IPS DF 6.9 (cell line): Measurements from ENCODE around the gene NXPH3.

Source experiments
- DNase-seq: peaks from one replicate; pipeline ENCODE4 v3.0.0-alpha.2; 2013; ENCODE audit warnings: low read depth, low spot score
- H3K27ac ChIP-seq: one replicate; pipeline ENCODE4 v1.5.1; 2013; ENCODE audit warnings: low read length, control low read depth
- H3K27me3 ChIP-seq: 2 replicates; pipeline ENCODE4 v1.6.1; 2013; ENCODE audit warnings: mild to moderate bottlenecking, low read length; ENCODE audit not compliant: control insufficient read depth, insufficient read depth
- H3K36me3 ChIP-seq: 2 replicates; pipeline ENCODE4 v1.6.1; 2013; ENCODE audit warnings: low read length; ENCODE audit not compliant: control insufficient read depth, insufficient read depth
- H3K4me1 ChIP-seq: 2 replicates; pipeline ENCODE4 v1.6.1; 2013; ENCODE audit warnings: low read length; ENCODE audit not compliant: control insufficient read depth, insufficient read depth
- H3K4me3 ChIP-seq: 2 replicates; pipeline ENCODE4 v1.5.1; 2013; ENCODE audit warnings: mild to moderate bottlenecking, low read length
- H3K9me3 ChIP-seq: 2 replicates; pipeline ENCODE4 v1.6.1; 2013; ENCODE audit warnings: low read length, inconsistent platforms; ENCODE audit not compliant: control insufficient read depth, insufficient read depth
- WGBS: extraction: QIAGEN DNeasy Blood & Tissue Kit; methylation state at CpG from one replicate; pipeline ENCODE4 v1.1.7; 2013; ENCODE audit warnings: mixed read lengths, missing lambda C conversion rate; ENCODE audit not compliant: insufficient read length, insufficient coverage; 5-methylcytosine and 5-hydroxymethylcytosine counted together

NXPH3 gene

GRCh38 chr17:49595328-49595727, 19.7 kb downstream of the NXPH3 start:
- H3K27me3 ChIP-seq = no peaks in the 10 kb centered on the region
- no CpG with 5 or more reads among the region's 4 CpGs for WGBS
- peaks cover 4% of the 10 kb centered on the region; the same call in 1 of the 2 replicates for H3K36me3 ChIP-seq
- H3K27ac ChIP-seq = no peak overlapping the region
- peaks cover 1% of the 10 kb centered on the region; the same call in 1 of the 2 replicates for H3K4me1 ChIP-seq
- no peak overlapping the region for H3K4me3 ChIP-seq
- DNase-seq = no peak
- no peaks in the 10 kb centered on the region for H3K9me3 ChIP-seq

DNA sequence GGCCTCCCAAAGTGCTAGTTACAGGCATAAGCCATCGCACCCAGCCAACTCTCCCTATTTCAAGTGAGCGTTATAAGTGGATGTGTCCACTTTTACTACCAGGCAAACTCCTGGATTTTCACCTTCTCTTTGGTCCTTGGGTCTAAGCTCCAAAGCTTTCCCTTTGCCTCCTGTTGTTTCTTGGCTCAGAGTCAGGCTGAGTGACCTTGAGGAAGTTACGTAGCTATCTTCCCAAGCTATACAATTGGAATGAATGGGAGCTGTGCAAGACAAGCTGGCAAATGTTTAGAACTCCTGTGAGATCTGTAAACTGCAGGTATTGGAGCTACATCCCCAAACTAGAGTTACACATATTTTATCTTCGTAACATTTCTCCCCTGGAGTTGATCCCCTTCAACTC, 20.3 kb downstream of the NXPH3 start:
- Histone ChIP-seq H3K27ac (no peak overlapping the region), H3K36me3 (peaks cover 4% of the 10 kb centered on the region; the same call in 1 of the 2 replicates), H3K27me3 (no peaks in the 10 kb centered on the region), H3K4me3 (no peak overlapping the region), H3K9me3 (no peaks in the 10 kb centered on the region), H3K4me1 (peaks cover 1% of the 10 kb centered on the region; the same call in 1 of the 2 replicates)
- no CpG with 5 or more reads among the region's 4 CpGs for WGBS
- DNase-seq = no peak

DNA sequence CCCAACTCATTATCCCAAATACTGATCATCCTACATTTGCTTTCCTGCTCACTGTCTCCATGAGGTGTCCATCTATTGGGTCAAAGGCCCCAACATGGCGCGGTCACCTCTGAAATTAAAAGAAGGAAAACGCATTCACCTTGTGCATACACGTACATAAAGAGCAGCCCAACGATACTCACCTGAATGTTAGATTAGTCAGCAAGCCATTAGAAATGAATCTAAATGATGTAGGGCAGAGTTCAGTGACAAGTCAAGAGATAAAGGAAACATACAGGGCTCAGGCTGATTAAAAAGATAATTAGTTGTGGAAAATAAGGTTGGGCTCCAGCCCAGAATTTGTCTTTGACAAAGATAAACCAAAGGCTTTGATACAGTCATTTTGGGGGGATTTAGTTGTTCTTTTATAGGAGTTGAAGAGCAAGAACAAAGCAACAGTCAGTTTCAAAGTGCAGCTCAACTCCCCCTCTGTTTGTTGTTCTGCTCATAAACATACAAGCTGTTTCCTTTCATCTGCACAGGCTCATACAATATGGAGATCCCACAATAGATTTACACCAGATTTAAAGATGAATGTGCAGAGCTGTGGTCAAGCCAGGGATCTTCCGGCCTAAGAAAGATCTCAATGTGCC, 21.1 kb downstream of the NXPH3 start:
- Histone ChIP-seq H3K27me3 (no peaks in the 10 kb centered on the region), H3K27ac (no peak overlapping the region), H3K4me3 (no peak overlapping the region), H3K9me3 (no peaks in the 10 kb centered on the region), H3K36me3 (peaks cover 7% of the 10 kb centered on the region; the same call in 1 of the 2 replicates), H3K4me1 (peaks cover 1% of the 10 kb centered on the region; the same call in 1 of the 2 replicates)
- no CpG with 5 or more reads among the region's 6 CpGs for WGBS
- DNase-seq = no peak

- Histone ChIP-seq H3K4me3 (no peak overlapping the region), H3K36me3 (peaks cover 9% of the 10 kb centered on the region; the same call in 1 of the 2 replicates), H3K9me3 (no peaks in the 10 kb centered on the region), H3K27me3 (no peaks in the 10 kb centered on the region), H3K4me1 (no peaks in the 10 kb centered on the region; the same call in 1 of the 2 replicates), H3K27ac (no peak overlapping the region)
- no CpG with 5 or more reads among the region's 4 CpGs for WGBS
- DNase-seq = no peak
These were observed 21.8 kb downstream of the NXPH3 start for GRCh38 chr17:49597436-49597835.

- no peaks in the 10 kb centered on the region for H3K9me3 ChIP-seq
- DNase-seq = no peak
- no peaks in the 10 kb centered on the region for H3K4me1 ChIP-seq
- no peak overlapping the region for H3K4me3 ChIP-seq
- no CpG with 5 or more reads among the region's 8 CpGs for WGBS
- H3K36me3 ChIP-seq = peaks cover 9% of the 10 kb centered on the region; the same call in 1 of the 2 replicates
- no peaks in the 10 kb centered on the region for H3K27me3 ChIP-seq
- no peak overlapping the region for H3K27ac ChIP-seq
These were observed 22.4 kb downstream of the NXPH3 start for GRCh38 chr17:49597928-49598655.

DNA sequence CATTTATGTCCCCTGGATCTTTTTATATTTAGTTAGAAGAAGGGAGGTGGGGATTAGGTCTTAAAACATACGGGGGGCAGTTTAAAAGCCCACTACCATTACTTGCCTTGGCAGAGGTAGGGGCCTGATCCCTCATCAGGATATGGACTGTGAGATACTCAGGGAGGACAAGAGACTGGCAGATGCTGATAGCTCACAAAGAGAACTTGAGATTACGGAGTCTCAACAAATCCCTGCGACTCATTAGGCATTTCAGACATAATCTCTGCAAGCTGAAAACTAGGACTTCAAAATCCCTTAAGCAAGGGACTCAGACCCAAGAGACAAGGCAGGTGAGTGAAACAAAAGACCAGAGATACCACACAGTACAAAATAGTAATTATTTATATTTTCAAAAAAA, 23.2 kb downstream of the NXPH3 start:
- Histone ChIP-seq H3K4me3 (no peak overlapping the region), H3K27ac (no peak overlapping the region), H3K27me3 (no peaks in the 10 kb centered on the region), H3K36me3 (peaks cover 9% of the 10 kb centered on the region; the same call in 1 of the 2 replicates), H3K9me3 (no peaks in the 10 kb centered on the region), H3K4me1 (no peaks in the 10 kb centered on the region)
- no peak for DNase-seq
- no CpG with 5 or more reads among the region's 3 CpGs for WGBS

GRCh38 chr17:49600949-49601348, 25.3 kb downstream of the NXPH3 start:
- no peaks in the 10 kb centered on the region for H3K27me3 ChIP-seq

GRCh38 chr17:49602783-49603182, 27.1 kb downstream of the NXPH3 start:
- H3K4me3 ChIP-seq = no peak overlapping the region
- H3K36me3 ChIP-seq = peaks cover 9% of the 10 kb centered on the region; the same call in 1 of the 2 replicates
- no peak overlapping the region for H3K27ac ChIP-seq
- no peaks in the 10 kb centered on the region for H3K4me1 ChIP-seq
- H3K27me3 ChIP-seq = no peaks in the 10 kb centered on the region
- no peak for DNase-seq
- H3K9me3 ChIP-seq = no peaks in the 10 kb centered on the region

More at GRCh38 chr17:49600949-49601348, 25.3 kb downstream of the NXPH3 start:
- Histone ChIP-seq H3K9me3 (no peaks in the 10 kb centered on the region), H3K36me3 (peaks cover 9% of the 10 kb centered on the region; the same call in 1 of the 2 replicates), H3K27ac (no peak overlapping the region), H3K4me3 (no peak overlapping the region), H3K4me1 (no peaks in the 10 kb centered on the region)
- DNase-seq = no peak

GRCh38 chr17:49603238-49603637, 27.6 kb downstream of the NXPH3 start:
- H3K4me3 ChIP-seq = no peak overlapping the region
- H3K36me3 ChIP-seq = peaks cover 9% of the 10 kb centered on the region; the same call in 1 of the 2 replicates
- no CpG with 5 or more reads among the region's 3 CpGs for WGBS
- H3K27me3 ChIP-seq = no peaks in the 10 kb centered on the region
- DNase-seq = no peak
- no peaks in the 10 kb centered on the region for H3K9me3 ChIP-seq
- no peak overlapping the region for H3K27ac ChIP-seq
- no peaks in the 10 kb centered on the region for H3K4me1 ChIP-seq

- Histone ChIP-seq H3K9me3 (no peaks in the 10 kb centered on the region), H3K27me3 (no peaks in the 10 kb centered on the region), H3K36me3 (peaks cover 9% of the 10 kb centered on the region; the same call in 1 of the 2 replicates), H3K27ac (no peak overlapping the region), H3K4me1 (no peaks in the 10 kb centered on the region), H3K4me3 (no peak overlapping the region)
- WGBS = no CpG with 5 or more reads among the region's 2 CpGs
- no peak for DNase-seq
These were observed 28.0 kb downstream of the NXPH3 start for GRCh38 chr17:49603720-49604119.
